ENCODE results near the gene IGDCC3.

DNA sequence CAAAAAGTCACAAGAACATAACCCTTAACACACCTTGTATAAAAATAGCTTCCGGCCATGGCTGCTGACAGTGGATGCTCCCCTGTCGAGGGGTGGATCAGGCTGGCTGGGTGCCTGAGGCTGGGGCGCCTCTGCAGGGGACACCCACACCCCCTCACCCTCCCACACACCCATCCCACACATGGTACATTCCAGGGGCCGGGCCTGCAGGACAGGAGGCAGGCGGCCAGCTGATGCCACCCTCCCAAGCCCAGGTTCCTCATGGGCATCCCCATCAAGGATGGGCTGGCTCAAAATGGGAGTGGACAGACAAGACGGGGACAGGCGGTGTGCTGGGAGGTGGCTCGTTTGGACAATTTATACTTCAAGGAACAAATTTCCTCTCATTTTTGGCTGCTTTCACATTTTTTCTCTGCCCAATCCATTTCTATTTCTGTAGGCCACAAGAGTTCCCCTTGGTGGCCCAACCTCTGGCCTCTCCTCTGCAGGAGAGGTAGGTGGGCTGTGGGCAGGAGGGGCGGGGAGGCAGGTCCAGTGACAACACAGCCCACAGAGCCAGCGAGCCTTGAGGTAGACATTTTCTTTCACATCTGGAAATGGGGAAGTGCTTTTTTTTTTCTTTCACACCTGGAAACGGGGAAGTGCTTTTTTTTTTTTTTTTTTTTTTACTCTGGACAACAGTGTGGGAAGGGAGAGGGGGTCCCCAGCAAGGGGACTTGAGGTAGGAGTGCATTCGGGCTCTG, 50.0 kb downstream of the IGDCC3 start:
- TF ChIP-seq, protein P1, sequence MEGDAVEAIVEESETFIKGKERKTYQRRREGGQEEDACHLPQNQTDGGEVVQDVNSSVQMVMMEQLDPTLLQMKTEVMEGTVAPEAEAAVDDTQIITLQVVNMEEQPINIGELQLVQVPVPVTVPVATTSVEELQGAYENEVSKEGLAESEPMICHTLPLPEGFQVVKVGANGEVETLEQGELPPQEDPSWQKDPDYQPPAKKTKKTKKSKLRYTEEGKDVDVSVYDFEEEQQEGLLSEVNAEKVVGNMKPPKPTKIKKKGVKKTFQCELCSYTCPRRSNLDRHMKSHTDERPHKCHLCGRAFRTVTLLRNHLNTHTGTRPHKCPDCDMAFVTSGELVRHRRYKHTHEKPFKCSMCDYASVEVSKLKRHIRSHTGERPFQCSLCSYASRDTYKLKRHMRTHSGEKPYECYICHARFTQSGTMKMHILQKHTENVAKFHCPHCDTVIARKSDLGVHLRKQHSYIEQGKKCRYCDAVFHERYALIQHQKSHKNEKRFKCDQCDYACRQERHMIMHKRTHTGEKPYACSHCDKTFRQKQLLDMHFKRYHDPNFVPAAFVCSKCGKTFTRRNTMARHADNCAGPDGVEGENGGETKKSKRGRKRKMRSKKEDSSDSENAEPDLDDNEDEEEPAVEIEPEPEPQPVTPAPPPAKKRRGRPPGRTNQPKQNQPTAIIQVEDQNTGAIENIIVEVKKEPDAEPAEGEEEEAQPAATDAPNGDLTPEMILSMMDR (IDR thresholded peaks at IDR 0.05), result no peak
- TF ChIP-seq POLR2A (IDR thresholded peaks at IDR 0.05), result no peak

Measured in uterus (tissue), 2 donors.